ENCODE data around the gene NLRP3.
"Not testable (repeated sequence)": the region's sequence is repeated elsewhere in the genome, so short reads cannot be mapped to it uniquely, and the experiment has no call there.

The NLRP3 gene

DNA sequence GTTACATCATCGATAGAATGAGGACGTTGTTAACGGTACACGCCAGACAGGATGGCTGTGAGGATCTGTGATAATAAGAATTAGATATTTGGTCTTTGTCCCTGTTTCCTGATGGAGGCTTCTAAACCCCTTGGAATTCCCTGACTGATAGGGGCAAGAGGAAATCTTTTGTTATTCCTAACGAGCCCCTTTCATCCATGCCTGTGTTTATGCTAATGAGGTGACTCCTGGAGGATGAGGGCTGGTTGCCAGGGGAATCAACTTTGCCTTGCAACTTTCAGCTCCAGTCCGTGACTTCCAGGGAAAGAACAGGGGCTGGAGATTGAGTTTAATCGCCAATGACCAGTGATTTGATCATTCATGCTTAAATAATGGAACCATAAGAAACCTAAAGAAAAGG is 39.3 kb upstream of the NLRP3 start:
- Histone ChIP-seq H3K27ac (ENCODE audit: low read depth, low read length) (peak overlapping the region; percentile 52), H3K36me3 (ENCODE audit: control insufficient read depth, insufficient read depth, low read length) (no peaks in the 10 kb centered on the region), H3K56ac (ENCODE audit: low read length) (peak overlapping the region; percentile 56), H3K4me2 (ENCODE audit: low read length) (peak overlapping the region; percentile 19), H3K9ac (ENCODE audit: low read length) (peak overlapping the region; percentile 21), H3K4me1 (ENCODE audit: control insufficient read depth, low read depth, low read length) (peaks cover 4% of the 10 kb centered on the region), H3K23ac (ENCODE audit: low read length) (no peak overlapping the region), H2BK15ac (replicated peaks; ENCODE audit: low read depth) (no peak overlapping the region), H4K5ac (ENCODE audit: low read length) (no peak overlapping the region), H2BK120ac (ENCODE audit: low read depth, low read length) (no peak overlapping the region), H3K79me2 (ENCODE audit: control insufficient read depth, insufficient read depth, low read length) (no peaks in the 10 kb centered on the region), H3K27me3 (ENCODE audit: insufficient read depth, low read length, poor library complexity) (no peaks in the 10 kb centered on the region), H3K79me1 (ENCODE audit: low read length) (no peaks in the 10 kb centered on the region), H3K4ac (ENCODE audit: low read depth, low read length) (no peak overlapping the region), H3K4me3 (ENCODE audit: low read length) (no peak overlapping the region), H3K18ac (ENCODE audit: low read length) (no peak overlapping the region), H2BK5ac (ENCODE audit: low read length) (peak overlapping the region; percentile 13), H4K8ac (ENCODE audit: low read depth, low read length) (no peak overlapping the region), H2AK5ac (ENCODE audit: low read length) (no peak overlapping the region)
- WGBS (ENCODE audit: extremely low coverage, insufficient coverage, low lambda C conversion rate), result no CpG with 5 or more reads among the region's 7 CpGs
- DNase-seq, result peak; percentile 97

GRCh38 chr1:247377656-247378055 is 38.3 kb upstream of the NLRP3 start:
- not testable (repeated sequence) for H4K8ac ChIP-seq (ENCODE audit: low read depth, low read length); H3K56ac ChIP-seq (ENCODE audit: low read length); H3K4me3 ChIP-seq (ENCODE audit: low read length); H3K36me3 ChIP-seq (ENCODE audit: control insufficient read depth, insufficient read depth, low read length); H3K9ac ChIP-seq (ENCODE audit: low read length); H3K27me3 ChIP-seq (ENCODE audit: insufficient read depth, low read length, poor library complexity); H4K5ac ChIP-seq (ENCODE audit: low read length); H3K4me2 ChIP-seq (ENCODE audit: low read length); H3K79me2 ChIP-seq (ENCODE audit: control insufficient read depth, insufficient read depth, low read length); H3K4ac ChIP-seq (ENCODE audit: low read depth, low read length); H3K23ac ChIP-seq (ENCODE audit: low read length); H3K79me1 ChIP-seq (ENCODE audit: low read length); H3K27ac ChIP-seq (ENCODE audit: low read depth, low read length); H2BK5ac ChIP-seq (ENCODE audit: low read length); H3K4me1 ChIP-seq (ENCODE audit: control insufficient read depth, low read depth, low read length); H2AK5ac ChIP-seq (ENCODE audit: low read length); H2BK15ac ChIP-seq (replicated peaks; ENCODE audit: low read depth); H2BK120ac ChIP-seq (ENCODE audit: low read depth, low read length); H3K18ac ChIP-seq (ENCODE audit: low read length)
- WGBS (ENCODE audit: extremely low coverage, insufficient coverage, low lambda C conversion rate), result no CpG with 5 or more reads among the region's 7 CpGs
- peak; percentile 36 for DNase-seq

DNA sequence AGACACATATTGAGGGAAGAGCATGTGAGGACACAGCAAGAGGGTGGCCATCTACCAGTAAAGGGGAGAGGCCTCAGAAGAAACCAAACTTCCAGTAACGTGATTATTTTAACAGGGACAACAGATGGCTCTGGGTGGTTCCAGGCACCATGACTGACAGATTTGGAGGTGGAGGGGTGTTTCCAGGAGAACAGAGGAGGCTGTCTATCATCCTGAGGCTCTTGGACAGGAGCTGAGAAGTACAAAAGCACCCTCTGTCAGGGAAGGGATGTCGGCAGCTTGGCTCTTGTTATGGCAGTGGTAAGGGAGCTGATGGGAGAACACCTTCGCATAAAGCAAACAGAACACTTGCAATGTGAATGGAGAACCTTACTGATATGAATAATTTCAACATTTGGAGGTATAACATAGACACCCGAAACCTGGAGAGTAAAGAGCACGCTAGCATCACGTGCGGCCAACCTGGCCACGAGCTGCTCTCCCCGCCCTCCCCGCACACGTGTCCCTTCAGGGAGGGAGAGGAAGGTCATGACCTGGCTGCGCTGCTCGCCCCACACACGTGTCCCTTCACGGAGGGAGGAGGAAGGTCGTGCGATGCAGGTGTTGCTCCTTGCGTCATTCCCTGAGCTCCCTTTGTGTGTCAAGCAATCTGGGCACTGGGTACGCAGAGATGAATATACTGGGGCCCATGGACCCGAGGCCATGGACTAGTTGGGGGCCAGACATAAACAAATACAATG is 37.5 kb upstream of the NLRP3 start:
- Histone ChIP-seq H4K5ac (ENCODE audit: low read length) (no peak overlapping the region), H3K56ac (ENCODE audit: low read length) (peak overlapping the region; percentile 12), H2AK5ac (ENCODE audit: low read length) (no peak overlapping the region), H2BK15ac (replicated peaks; ENCODE audit: low read depth) (no peak overlapping the region), H3K9ac (ENCODE audit: low read length) (no peak overlapping the region), H3K79me2 (ENCODE audit: control insufficient read depth, insufficient read depth, low read length) (no peaks in the 10 kb centered on the region), H2BK120ac (ENCODE audit: low read depth, low read length) (no peak overlapping the region), H3K27ac (ENCODE audit: low read depth, low read length) (no peak overlapping the region), H3K4me1 (ENCODE audit: control insufficient read depth, low read depth, low read length) (peaks cover 4% of the 10 kb centered on the region), H3K4me2 (ENCODE audit: low read length) (no peak overlapping the region), H2BK5ac (ENCODE audit: low read length) (no peak overlapping the region), H3K27me3 (ENCODE audit: insufficient read depth, low read length, poor library complexity) (no peaks in the 10 kb centered on the region), H3K36me3 (ENCODE audit: control insufficient read depth, insufficient read depth, low read length) (no peaks in the 10 kb centered on the region), H4K8ac (ENCODE audit: low read depth, low read length) (no peak overlapping the region), H3K23ac (ENCODE audit: low read length) (no peak overlapping the region), H3K4me3 (ENCODE audit: low read length) (no peak overlapping the region), H3K4ac (ENCODE audit: low read depth, low read length) (no peak overlapping the region), H3K79me1 (ENCODE audit: low read length) (no peaks in the 10 kb centered on the region), H3K18ac (ENCODE audit: low read length) (no peak overlapping the region)
- WGBS (ENCODE audit: extremely low coverage, insufficient coverage, low lambda C conversion rate), result no CpG with 5 or more reads among the region's 20 CpGs
- DNase-seq, result no peak

DNA sequence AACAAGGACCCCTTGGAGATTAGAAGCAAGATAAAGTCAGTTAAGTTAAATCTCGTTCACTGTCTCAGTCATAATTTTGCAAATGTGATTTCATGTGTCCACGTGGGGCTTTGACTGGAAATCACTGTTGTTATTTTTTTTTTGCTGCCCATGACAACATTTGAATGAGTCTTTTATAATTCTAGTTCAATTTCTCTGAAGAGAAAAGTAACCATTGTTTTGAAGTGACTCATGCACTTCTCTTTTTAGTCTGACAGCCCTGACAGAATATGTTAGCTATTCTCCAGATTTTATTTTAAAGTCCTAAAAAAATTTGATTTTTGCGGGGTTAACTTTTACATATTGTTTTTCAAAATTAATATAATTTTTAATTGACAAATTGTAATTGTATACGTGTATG is 30.7 kb upstream of the NLRP3 start:
- Histone ChIP-seq H2BK120ac (ENCODE audit: low read depth, low read length) (no peak overlapping the region), H4K8ac (ENCODE audit: low read depth, low read length) (no peak overlapping the region), H2AK5ac (ENCODE audit: low read length) (no peak overlapping the region), H3K27ac (ENCODE audit: low read depth, low read length) (no peak overlapping the region), H3K36me3 (ENCODE audit: control insufficient read depth, insufficient read depth, low read length) (no peaks in the 10 kb centered on the region), H3K4ac (ENCODE audit: low read depth, low read length) (no peak overlapping the region), H3K4me3 (ENCODE audit: low read length) (no peak overlapping the region), H3K4me1 (ENCODE audit: control insufficient read depth, low read depth, low read length) (peaks cover 2% of the 10 kb centered on the region), H4K5ac (ENCODE audit: low read length) (no peak overlapping the region), H3K18ac (ENCODE audit: low read length) (no peak overlapping the region), H3K9ac (ENCODE audit: low read length) (no peak overlapping the region), H3K27me3 (ENCODE audit: insufficient read depth, low read length, poor library complexity) (no peaks in the 10 kb centered on the region), H2BK5ac (ENCODE audit: low read length) (no peak overlapping the region), H2BK15ac (replicated peaks; ENCODE audit: low read depth) (no peak overlapping the region), H3K56ac (ENCODE audit: low read length) (no peak overlapping the region), H3K4me2 (ENCODE audit: low read length) (no peak overlapping the region), H3K79me2 (ENCODE audit: control insufficient read depth, insufficient read depth, low read length) (no peaks in the 10 kb centered on the region), H3K79me1 (ENCODE audit: low read length) (no peaks in the 10 kb centered on the region), H3K23ac (ENCODE audit: low read length) (no peak overlapping the region)
- DNase-seq, result no peak
- 100% methylated on average over 2 of the region's 4 CpGs for WGBS (ENCODE audit: extremely low coverage, insufficient coverage, low lambda C conversion rate)

- H2BK120ac ChIP-seq (ENCODE audit: low read depth, low read length), result no peak overlapping the region
- no peak overlapping the region for H3K23ac ChIP-seq (ENCODE audit: low read length)
- no peak overlapping the region for H3K9ac ChIP-seq (ENCODE audit: low read length)
- H2BK15ac ChIP-seq (replicated peaks; ENCODE audit: low read depth), result no peak overlapping the region
- no peak overlapping the region for H3K4me3 ChIP-seq (ENCODE audit: low read length)
- no peaks in the 10 kb centered on the region for H3K36me3 ChIP-seq (ENCODE audit: control insufficient read depth, insufficient read depth, low read length)
- no peak overlapping the region for H2AK5ac ChIP-seq (ENCODE audit: low read length)
- H3K4ac ChIP-seq (ENCODE audit: low read depth, low read length), result no peak overlapping the region
- H3K27ac ChIP-seq (ENCODE audit: low read depth, low read length), result no peak overlapping the region
- no peak overlapping the region for H4K8ac ChIP-seq (ENCODE audit: low read depth, low read length)
- H3K56ac ChIP-seq (ENCODE audit: low read length), result no peak overlapping the region
- no peak overlapping the region for H2BK5ac ChIP-seq (ENCODE audit: low read length)
- H3K4me2 ChIP-seq (ENCODE audit: low read length), result no peak overlapping the region
- WGBS (ENCODE audit: extremely low coverage, insufficient coverage, low lambda C conversion rate), result no CpG with 5 or more reads among the region's 1 CpG
- no peaks in the 10 kb centered on the region for H3K79me1 ChIP-seq (ENCODE audit: low read length)
- no peak overlapping the region for H4K5ac ChIP-seq (ENCODE audit: low read length)
- H3K4me1 ChIP-seq (ENCODE audit: control insufficient read depth, low read depth, low read length), result peaks cover 2% of the 10 kb centered on the region
- no peaks in the 10 kb centered on the region for H3K27me3 ChIP-seq (ENCODE audit: insufficient read depth, low read length, poor library complexity)
- no peak for DNase-seq
- no peak overlapping the region for H3K18ac ChIP-seq (ENCODE audit: low read length)
- H3K79me2 ChIP-seq (ENCODE audit: control insufficient read depth, insufficient read depth, low read length), result no peaks in the 10 kb centered on the region
These were observed 29.8 kb upstream of the NLRP3 start for GRCh38 chr1:247386217-247386616.

DNA sequence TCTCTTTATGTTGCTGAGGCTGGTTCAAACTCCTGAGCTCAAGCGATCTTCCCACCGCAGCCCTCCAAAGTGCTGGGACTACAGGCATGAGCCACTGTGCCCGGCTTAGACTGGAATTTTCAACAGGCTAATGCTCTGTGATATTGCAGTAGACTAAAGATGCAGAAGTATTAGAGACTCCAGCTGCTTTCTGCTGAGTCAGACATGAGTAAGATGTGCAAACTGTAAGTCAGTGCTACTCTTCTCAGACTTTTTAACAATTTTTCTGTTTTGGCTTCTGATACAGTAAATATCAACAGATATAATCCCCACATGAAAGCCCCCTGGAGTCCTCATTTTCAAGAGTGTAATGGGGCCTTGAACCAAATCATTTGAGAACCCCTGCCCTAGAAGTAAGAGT is 29.3 kb upstream of the NLRP3 start:
- Histone ChIP-seq H2BK15ac (replicated peaks; ENCODE audit: low read depth) (no peak overlapping the region), H3K9ac (ENCODE audit: low read length) (no peak overlapping the region), H3K23ac (ENCODE audit: low read length) (no peak overlapping the region), H2BK120ac (ENCODE audit: low read depth, low read length) (no peak overlapping the region), H3K27ac (ENCODE audit: low read depth, low read length) (no peak overlapping the region), H3K79me2 (ENCODE audit: control insufficient read depth, insufficient read depth, low read length) (no peaks in the 10 kb centered on the region), H3K4ac (ENCODE audit: low read depth, low read length) (no peak overlapping the region), H3K56ac (ENCODE audit: low read length) (no peak overlapping the region), H3K4me2 (ENCODE audit: low read length) (no peak overlapping the region), H4K5ac (ENCODE audit: low read length) (no peak overlapping the region), H4K8ac (ENCODE audit: low read depth, low read length) (no peak overlapping the region), H3K79me1 (ENCODE audit: low read length) (no peaks in the 10 kb centered on the region), H2BK5ac (ENCODE audit: low read length) (no peak overlapping the region), H2AK5ac (ENCODE audit: low read length) (no peak overlapping the region), H3K4me1 (ENCODE audit: control insufficient read depth, low read depth, low read length) (peaks cover 2% of the 10 kb centered on the region), H3K4me3 (ENCODE audit: low read length) (no peak overlapping the region), H3K18ac (ENCODE audit: low read length) (no peak overlapping the region), H3K36me3 (ENCODE audit: control insufficient read depth, insufficient read depth, low read length) (no peaks in the 10 kb centered on the region), H3K27me3 (ENCODE audit: insufficient read depth, low read length, poor library complexity) (no peaks in the 10 kb centered on the region)
- WGBS (ENCODE audit: extremely low coverage, insufficient coverage, low lambda C conversion rate), result no CpG with 5 or more reads among the region's 3 CpGs
- DNase-seq, result no peak

Measured in mesendoderm (in vitro differentiated cells).